Endothelial cell of umbilical vein (primary cell): ENCODE data around the gene HCAR3.
"Not testable (repeated sequence)": the region's sequence is repeated elsewhere in the genome, so short reads cannot be mapped to it uniquely, and the experiment has no call there.

Experiments used
- CTCF ChIP-seq, 2 donors: IDR thresholded peaks; 1 replicate in 1 of 2; 2 replicates in 1 of 2; pipeline ENCODE4 v1.5.1; 2011; ENCODE audit warnings: low read length in 2 of 2, mild to moderate bottlenecking in 2 of 2, moderate library complexity in 2 of 2, control low read depth in 1 of 2, inconsistent platforms in 1 of 2, low read depth in 1 of 2; ENCODE audit not compliant: insufficient read depth in 1 of 2; ENCODE audit errors: extremely low read depth in 1 of 2
- EZH2 ChIP-seq: IDR thresholded peaks from 2 replicates; pipeline ENCODE4 v1.6.1; 2012; ENCODE audit warnings: borderline replicate concordance, low read depth, mild to moderate bottlenecking, moderate library complexity, low read length, inconsistent platforms; ENCODE audit not compliant: severe bottlenecking
- FOS ChIP-seq: IDR thresholded peaks from 2 replicates; pipeline ENCODE4 v1.6.1; 2011; ENCODE audit warnings: mild to moderate bottlenecking, low read length, moderate library complexity, borderline replicate concordance; ENCODE audit not compliant: insufficient read depth
- GATA2 ChIP-seq: IDR thresholded peaks from 2 replicates; pipeline ENCODE4 v1.7.0; 2011; ENCODE audit warnings: low read depth, mild to moderate bottlenecking, moderate library complexity, mixed read lengths, low read length; ENCODE audit not compliant: insufficient read length, insufficient read depth
- MAX ChIP-seq: IDR thresholded peaks from 2 replicates; pipeline ENCODE4 v1.6.1; 2011; ENCODE audit not compliant: insufficient read depth, insufficient read length
- MYC ChIP-seq: IDR thresholded peaks from one replicate; pipeline ENCODE4 v1.6.1; 2011; ENCODE audit warnings: mild to moderate bottlenecking, low read depth, low read length
- POLR2A ChIP-seq: IDR thresholded peaks from 2 replicates; pipeline ENCODE4 v1.6.1; 2012; ENCODE audit warnings: low read depth, mild to moderate bottlenecking, control low read depth, low read length
- POLR2AphosphoS5 ChIP-seq: IDR thresholded peaks from 2 replicates; pipeline ENCODE4 v1.6.1; 2012; ENCODE audit warnings: low read depth, mild to moderate bottlenecking, control low read depth, low read length, moderate library complexity; ENCODE audit not compliant: insufficient read depth

GRCh38 chr12:122696922-122697321, 19.7 kb downstream of the HCAR3 start:
- TF ChIP-seq POLR2A; CTCF (IDR thresholded peaks at IDR 0.05; ENCODE audit: extremely low read depth in 1 of 2, insufficient read depth in 1 of 2, low read depth in 1 of 2, low read length in 2 of 2); MAX; GATA2; FOS; EZH2; POLR2AphosphoS5; MYC: not testable (repeated sequence)
